ENCODE data around the gene LCLAT1.

DNA sequence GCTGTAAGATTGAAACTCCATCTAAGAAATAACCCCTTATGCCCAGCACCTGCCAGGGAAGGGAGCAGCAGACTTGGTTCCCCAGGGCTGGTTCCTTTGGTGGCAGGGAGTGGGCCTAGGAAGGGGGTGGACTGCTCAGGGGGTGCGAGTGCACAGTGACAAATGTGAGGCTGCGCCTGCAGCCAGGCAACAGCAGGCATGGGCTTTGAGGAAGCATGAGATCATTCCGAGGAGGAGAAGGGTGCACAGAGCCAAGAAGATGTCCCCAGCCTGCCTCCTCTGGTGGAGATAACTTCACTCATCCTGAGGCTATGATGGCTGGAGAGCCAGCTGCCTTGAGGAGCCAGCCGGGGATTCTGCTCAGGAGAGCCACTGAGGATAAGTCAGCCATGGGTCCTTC lies 202.2 kb downstream of the LCLAT1 start:
- TF ChIP-seq, protein P1, sequence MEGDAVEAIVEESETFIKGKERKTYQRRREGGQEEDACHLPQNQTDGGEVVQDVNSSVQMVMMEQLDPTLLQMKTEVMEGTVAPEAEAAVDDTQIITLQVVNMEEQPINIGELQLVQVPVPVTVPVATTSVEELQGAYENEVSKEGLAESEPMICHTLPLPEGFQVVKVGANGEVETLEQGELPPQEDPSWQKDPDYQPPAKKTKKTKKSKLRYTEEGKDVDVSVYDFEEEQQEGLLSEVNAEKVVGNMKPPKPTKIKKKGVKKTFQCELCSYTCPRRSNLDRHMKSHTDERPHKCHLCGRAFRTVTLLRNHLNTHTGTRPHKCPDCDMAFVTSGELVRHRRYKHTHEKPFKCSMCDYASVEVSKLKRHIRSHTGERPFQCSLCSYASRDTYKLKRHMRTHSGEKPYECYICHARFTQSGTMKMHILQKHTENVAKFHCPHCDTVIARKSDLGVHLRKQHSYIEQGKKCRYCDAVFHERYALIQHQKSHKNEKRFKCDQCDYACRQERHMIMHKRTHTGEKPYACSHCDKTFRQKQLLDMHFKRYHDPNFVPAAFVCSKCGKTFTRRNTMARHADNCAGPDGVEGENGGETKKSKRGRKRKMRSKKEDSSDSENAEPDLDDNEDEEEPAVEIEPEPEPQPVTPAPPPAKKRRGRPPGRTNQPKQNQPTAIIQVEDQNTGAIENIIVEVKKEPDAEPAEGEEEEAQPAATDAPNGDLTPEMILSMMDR (IDR thresholded peaks at IDR 0.05) = no peak
- TF ChIP-seq POLR2AphosphoS5 (IDR thresholded peaks at IDR 0.05) = no peak
- TF ChIP-seq POLR2A (IDR thresholded peaks at IDR 0.05) = no peak

All from upper lobe of left lung (tissue), 4 donors.